AG04449 (cell line): ENCODE measurements around the gene CAPN11.

Source experiments
- CTCF ChIA-PET: fragments of 350-600 bp; formaldehyde crosslinking; extraction: SDS; loops from one replicate; lab custom pipeline; 2021; ENCODE audit warnings: antibody characterized with exemption; lab: Yijun Ruan, JAX
- POLR2A ChIA-PET: fragments of 400-600, 350-600 bp; formaldehyde crosslinking; extraction: SDS; loops from one replicate; lab custom pipeline; 2020; ENCODE audit warnings: antibody characterized with exemption, inconsistent platforms; lab: Yijun Ruan, JAX
- DNase-seq: peaks from one replicate; pipeline ENCODE4 v3.0.0-alpha.2; 2010; ENCODE audit warnings: low read depth, low spot score
- H3K4me3 ChIP-seq: 2 replicates; pipeline ENCODE4 v1.5.1; 2011; ENCODE audit warnings: low read depth, mild to moderate bottlenecking, control low read depth, low read length
- CTCF ChIP-seq: IDR thresholded peaks from one replicate; pipeline ENCODE4 v1.5.1; 2011; ENCODE audit warnings: mild to moderate bottlenecking, moderate library complexity, low read length, control low read depth, inconsistent platforms; ENCODE audit not compliant: insufficient read depth; ENCODE audit errors: missing control alignments

The CAPN11 gene

GRCh38 chr6:44166116-44166515 lies 7.5 kb downstream of the CAPN11 start:
- no peak for DNase-seq
- POLR2A ChIA-PET, result no interaction called here
- H3K4me3 ChIP-seq, result no peak overlapping the region
- CTCF ChIA-PET, result interaction anchor here (1.0 to 1.9 kb wide), 3 partner anchors 9 to 72 kb away, joined by 4 to 5 read pairs (median 4); no protein-coding TSS in a partner anchor
- TF ChIP-seq CTCF, result no peak

- no peak overlapping the region for H3K4me3 ChIP-seq
- CTCF ChIA-PET, result interaction anchor here (1.0 to 1.9 kb wide), 4 partner anchors 10 to 71 kb away, joined by 3 to 5 read pairs (median 4); no protein-coding TSS in a partner anchor
- no peak for DNase-seq
- no peak for TF ChIP-seq CTCF
- POLR2A ChIA-PET, result no interaction called here
These were observed 8.1 kb downstream of the CAPN11 start for GRCh38 chr6:44166591-44167184.

- DNase-seq, result no peak
- POLR2A ChIA-PET, result no interaction called here
- CTCF ChIA-PET, result interaction anchor here (0.9 to 1.6 kb wide), 3 partner anchors 9 to 72 kb away, joined by 3 read pairs; partner anchors contain the start of gene CAPN11
- no peak for TF ChIP-seq CTCF
- H3K4me3 ChIP-seq, result no peak overlapping the region
These were observed 8.9 kb downstream of the CAPN11 start for GRCh38 chr6:44167567-44167966.

- no peak overlapping the region for H3K4me3 ChIP-seq
- DNase-seq, result no peak
- ChIA-PET CTCF (interaction anchor here (0.7 to 3.0 kb wide), 13 partner anchors 8 to 171 kb away, joined by 3 to 25 read pairs (median 4); partner anchors contain the start of gene CAPN11), POLR2A (no interaction called here)
- no peak for TF ChIP-seq CTCF
These were observed 10.5 kb downstream of the CAPN11 start for GRCh38 chr6:44169154-44169553.

- ChIA-PET POLR2A (no interaction called here), CTCF (interaction anchor here (0.7 to 3.0 kb wide), 13 partner anchors 9 to 170 kb away, joined by 3 to 25 read pairs (median 4); no protein-coding TSS in a partner anchor)
- DNase-seq, result no peak
- H3K4me3 ChIP-seq, result no peak overlapping the region
- TF ChIP-seq CTCF, result no peak
These were observed 11.4 kb downstream of the CAPN11 start for GRCh38 chr6:44169886-44170570.
